Right renal pelvis (tissue), 4 donors: ENCODE measurements around the gene SDR9C7. TPM values are rescaled to one million over a fixed set of nuclear protein-coding genes. Genes with fewer than 3 reads are reported as not detected.
"Not testable (repeated sequence)": the region's sequence is repeated elsewhere in the genome, so short reads cannot be mapped to it uniquely, and the experiment has no call there.

Experiments
- DNase-seq, 4 donors: peaks; one replicate each; pipeline ENCODE4 v3.0.0-alpha.2; 2013; ENCODE audit warnings: low read depth in 4 of 4, low spot score in 3 of 4, missing footprints in 1 of 4
- polyA plus RNA-seq, 4 donors: library from polyadenylated mRNA; unstranded; fragments of 120-200 nt; gene quantifications; one replicate each; pipeline ENCODE4 v1.2.1, GENCODE V29; 2013; ENCODE audit not compliant: insufficient read length in 4 of 4

The SDR9C7 gene
- under 1 TPM; 0.11 to 0.25 (median 0.19) TPM for polyA plus RNA-seq

DNA sequence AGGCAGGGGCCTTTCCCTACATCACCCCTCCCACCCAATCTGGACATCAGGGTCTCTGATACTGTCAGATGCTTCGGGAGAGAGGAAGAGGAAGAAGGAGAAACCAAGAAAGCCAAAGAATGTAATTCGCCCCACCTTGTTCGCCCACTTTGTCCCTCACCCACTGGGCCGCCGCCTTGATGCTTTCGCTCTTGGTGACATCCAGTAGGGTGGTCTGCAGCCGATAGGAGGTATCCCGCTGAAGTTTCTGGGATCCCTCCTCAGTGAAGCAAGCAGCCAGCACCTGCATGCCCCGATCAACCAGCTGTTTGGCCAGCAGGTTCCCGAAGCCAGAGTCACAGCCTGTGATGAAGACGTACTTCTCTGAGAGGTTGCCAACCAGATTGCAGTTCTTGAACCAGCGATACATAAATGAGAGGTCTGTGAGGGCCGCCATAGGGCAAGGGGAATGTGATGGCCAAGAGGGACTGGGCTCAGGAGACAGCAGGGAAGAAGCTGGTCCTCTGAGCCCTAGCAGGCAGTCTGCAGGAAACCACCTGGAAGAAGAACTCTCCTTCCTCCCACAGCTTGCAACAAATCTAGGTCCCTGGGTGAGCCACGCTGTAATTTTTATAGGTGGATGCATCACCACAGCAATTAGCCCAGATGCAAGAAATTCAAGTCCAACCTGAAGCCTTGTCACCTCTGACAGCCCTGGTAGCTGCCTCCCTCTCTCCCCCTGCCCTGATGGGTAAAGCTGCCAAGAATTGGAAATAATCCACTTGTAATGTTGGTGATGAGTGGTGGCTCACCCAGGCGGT, at the start of gene SDR9C7:
TSS of gene SDR9C7 (minus strand) at position 583 of the 800 bp plus-strand sequence. CDS start at position 436, 147 bp downstream.
- no peak for DNase-seq

DNA sequence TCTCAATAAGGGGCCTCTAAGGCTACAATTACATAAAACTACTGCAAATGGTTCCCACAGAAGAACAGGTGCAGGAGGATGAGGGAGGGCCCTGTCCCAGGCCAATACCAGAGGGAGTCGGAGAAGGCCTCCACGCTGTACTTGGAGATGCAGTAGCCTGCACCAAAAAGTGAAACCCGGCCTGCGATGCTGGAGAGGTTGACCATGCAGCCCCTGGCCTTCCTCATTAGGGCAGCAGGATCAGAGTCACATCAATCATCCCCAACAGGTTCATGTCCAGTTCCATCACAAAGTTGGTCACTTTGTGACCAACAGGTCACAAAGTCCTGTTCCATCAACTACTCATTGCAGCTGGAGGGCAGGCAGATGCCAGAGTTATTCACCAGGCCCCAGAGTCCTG, 49.2 kb upstream of the SDR9C7 start:
- no peak for DNase-seq

DNA sequence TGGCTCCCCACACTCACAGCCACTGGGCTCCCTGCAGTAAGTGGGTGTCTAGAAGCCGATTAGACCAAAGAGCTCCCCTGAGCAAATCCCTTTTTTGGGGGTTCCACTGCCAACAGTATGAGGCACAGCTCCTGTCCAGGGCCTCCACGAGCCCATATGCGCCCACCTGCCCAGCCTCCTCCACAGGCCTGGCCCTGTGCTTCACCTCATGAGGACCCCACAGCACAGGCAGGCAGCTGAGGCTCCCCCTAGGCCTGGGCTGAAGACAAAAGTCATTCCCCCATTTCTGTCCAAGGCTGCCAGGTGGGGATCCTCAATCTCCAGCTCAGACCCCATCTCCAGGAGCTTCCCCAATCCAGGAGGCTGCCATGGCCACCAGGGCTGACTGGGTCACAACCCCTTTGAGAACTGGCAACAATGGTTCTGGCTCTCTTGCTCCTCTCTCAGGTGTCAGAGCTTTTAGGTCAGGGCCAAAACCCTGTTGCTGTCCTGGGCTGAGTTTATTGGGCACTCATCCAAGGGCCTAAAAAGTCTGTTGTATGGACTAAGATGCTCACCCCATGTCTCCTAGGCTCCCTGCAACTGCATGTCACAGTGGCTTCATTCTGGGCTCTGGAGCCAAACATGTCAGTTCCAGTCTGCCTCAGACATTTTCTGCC, 48.5 kb upstream of the SDR9C7 start:
- not testable (repeated sequence) for DNase-seq

DNA sequence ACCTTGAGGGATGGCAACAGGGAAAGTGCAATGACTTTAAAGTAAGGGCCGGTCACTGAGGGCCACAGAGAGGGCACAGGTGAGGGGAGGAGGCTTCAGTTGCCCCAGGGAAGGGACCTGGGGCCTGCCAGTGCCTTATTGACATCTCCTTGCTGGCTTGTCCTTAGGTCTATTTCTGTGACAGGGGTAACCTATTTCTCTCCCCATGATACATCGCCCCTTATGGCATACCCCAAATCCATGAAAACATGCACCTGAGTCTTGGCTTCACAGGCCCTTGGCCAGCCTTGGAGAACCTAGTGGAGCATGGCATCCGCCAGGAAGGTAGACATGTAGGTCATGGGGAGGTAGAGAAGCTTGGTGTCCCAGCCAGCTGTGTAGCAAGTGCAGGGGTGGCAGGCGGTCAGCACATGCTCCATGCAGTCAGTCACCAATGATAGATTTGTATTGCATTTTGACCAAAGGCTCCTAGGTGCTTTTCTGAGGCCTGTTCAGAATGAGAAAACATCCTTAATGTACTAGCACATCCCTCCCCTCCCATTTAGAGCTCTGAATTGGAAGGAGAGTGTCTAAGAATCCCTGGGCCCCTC, 46.8 kb upstream of the SDR9C7 start:
- no peak for DNase-seq

DNA sequence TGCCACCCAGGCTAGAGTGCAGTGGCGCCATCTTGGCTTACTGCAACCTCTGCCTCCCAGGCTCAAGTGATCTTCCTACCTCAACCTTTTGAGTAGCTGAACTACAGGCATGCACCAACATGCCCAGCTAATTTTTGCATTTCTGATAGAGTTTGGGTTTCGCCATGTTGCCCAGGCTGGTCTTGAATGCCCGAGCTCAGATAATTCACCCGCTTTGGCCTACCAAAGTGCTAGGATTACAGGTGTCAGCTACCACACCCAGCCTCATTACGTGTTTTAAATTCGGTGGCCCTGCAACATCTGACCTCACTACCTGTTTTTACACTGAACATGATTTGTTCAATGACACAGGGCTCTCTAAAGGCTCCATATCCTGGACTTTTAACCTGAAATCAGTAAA, 46.1 kb upstream of the SDR9C7 start:
- no peak for DNase-seq

DNA sequence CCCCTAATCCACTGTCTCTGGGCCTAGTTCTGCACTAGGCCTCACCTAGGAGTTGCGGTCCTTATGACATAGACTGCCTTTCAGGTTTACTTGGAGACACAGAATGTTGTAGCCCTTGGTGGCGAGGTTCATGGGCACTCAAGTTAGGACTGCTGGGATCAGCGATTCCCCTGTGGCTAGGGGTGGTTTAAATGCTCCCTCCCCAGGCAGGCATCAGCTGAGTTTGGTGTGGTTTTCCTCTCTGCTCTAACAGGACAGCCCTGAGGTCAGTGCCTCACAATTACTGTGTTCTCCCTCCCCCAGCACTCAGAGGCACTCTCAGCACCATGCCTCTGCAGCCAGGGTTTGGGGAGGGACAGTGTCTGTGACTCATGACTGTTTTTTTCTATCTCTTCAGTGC, 45.4 kb upstream of the SDR9C7 start:
- no peak for DNase-seq

DNA sequence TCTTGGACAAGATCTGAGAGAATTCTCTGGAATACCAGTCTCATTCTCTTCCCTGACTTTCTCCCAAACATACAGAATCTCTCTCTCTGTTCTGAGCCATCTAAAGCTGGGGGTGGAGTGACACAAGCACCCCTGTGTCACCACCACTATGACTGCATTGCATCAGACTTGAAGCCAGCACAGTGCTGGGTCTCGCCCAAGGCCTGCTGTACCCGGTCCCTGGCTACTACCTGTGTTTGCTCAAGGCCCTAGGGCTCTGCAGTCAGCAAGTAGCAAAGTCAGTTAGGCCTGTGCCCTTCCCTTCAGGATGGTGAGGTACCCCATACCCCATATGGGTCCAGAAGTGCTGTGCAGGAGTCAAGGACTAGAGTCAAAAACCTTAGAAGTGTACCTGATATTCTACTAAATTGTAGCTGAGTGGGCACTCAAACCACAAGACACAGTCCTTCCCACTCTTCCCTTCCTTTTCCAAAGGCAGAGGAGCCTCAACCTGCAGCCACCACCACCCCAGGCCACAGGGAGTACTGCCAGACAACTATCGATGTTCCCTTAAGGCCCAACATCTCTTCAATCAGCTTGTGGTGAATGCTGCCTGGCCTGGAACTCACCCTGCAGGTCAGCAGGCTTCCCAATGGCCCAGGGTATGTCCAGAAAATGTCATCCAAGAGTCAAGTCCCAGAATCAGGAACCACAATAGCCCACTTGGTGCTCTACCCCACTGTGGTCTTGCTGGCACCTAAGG, 44.4 kb upstream of the SDR9C7 start:
- DNase-seq = no peak

DNA sequence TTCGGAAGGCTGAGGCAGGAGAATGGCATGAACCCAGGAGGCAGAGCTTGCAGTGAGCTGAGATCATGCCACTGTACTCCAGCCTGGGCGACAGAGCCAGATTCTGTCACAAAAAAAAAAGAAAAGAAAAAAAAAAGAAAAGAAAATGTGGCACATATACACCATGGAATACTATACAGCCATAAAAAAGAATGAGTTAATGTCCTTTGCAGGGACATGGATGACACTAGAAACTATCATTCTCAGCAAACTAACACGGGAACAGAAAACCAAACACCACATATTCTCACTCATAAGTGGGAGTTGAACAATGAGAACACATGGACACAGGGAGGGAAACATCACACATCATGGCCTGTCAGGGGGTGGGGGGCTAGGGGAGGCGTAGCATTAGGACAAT, 43.2 kb upstream of the SDR9C7 start:
- not testable (repeated sequence) for DNase-seq

DNA sequence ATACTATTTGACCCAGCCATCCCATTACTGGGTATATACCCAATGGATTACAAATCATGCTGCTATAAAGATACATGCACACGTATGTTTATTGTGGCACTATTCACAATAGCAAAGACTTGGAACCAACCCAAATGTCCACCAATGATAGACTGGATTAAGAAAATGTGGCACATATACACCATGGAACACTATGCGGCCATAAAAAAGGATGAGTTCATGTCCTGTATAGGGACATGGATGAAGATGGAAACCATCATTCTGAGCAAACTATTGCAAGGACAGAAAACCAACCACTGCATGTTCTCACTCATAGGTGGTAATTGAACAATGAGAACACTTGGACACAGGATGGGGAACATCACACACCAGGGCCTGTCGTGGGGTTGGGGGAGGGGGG, 40.0 kb upstream of the SDR9C7 start:
- DNase-seq = not testable (repeated sequence)

DNA sequence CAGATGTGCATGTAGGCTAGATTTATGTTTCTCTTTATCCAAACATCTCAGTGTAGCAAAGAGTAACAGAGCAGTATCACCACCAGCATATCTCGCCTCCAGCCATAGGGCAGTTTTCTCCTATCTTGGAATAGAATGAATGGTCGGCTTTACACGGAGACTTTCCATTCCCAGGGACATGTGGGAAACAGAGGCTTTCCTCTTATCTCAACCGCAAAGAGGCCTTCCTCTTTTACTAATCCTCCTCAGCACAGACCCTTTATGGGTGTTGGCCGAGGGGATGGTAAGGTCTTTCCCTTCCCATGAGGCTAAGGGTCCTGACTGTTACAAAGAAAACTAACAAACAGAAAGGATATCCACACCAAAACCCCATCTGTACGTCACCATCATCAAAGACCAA, 34.7 kb upstream of the SDR9C7 start:
- DNase-seq = not testable (repeated sequence)

DNA sequence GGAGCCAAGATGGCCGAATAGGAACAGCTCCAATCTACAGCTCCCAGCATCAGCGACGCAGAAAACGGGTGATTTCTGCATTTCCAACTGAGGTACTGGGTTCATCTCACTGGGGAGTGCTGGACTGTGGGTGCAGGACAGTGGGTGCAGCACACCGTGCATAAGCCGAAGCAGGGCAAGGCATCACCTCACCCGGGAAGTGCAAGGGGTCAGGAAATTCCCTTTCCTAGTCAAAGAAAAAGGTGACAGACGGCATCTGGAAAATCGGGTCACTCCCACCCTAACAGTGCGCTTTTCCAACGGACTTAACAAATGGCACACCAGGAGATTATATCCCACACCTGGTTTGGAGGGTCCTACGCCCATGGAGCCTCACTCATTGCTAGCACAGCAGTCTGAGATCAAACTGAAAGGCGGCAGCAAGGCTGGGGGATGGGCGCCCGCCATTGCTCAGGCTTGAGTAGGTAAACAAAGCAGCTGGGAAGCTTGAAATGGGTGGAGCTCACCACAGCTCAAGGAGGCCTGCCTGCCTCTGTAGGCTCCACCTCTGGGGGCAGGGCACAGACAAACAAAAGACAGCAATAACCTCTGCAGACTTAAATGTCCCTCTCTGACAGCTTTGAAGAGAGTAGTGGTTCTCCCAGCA, 31.9 kb upstream of the SDR9C7 start:
- DNase-seq = not testable (repeated sequence)

DNA sequence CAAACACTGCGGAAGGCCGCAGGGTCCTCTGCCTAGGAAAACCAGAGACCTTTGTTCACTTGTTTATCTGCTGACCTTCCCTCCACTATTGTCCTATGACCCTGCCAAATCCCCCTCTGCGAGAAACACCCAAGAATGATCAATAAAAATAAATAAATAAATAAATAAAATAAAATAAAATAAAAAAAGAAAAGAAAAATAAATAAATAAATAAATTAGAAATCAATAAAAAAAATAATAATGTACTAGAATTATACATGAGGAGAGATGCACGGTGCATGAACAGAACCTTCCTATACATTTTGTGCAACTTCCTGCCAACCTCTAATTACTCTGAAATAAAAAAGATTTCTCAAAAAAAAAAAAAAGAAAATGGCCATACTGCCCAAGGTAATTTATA, 30.9 kb upstream of the SDR9C7 start:
- DNase-seq = not testable (repeated sequence)

DNA sequence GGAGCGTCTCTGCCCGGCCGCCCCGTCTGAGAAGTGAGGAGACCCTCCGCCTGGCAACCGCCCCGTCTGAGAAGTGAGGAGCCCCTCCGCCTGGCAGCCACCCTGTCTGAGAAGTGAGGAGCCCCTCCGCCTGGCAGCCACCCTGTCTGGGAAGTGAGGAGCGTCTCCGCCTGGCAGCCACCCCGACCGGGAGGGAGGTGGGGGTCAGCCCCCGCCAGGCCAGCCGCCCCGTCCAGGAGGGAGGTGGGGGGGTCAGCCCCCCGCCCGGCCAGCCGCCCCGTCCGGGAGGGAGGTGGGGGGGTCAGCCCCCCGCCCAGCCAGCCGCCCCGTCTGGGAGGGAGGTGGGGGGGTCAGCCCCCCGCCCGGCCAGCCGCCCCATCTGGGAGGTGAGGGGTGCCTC, 29.3 kb upstream of the SDR9C7 start:
- not testable (repeated sequence) for DNase-seq

DNA sequence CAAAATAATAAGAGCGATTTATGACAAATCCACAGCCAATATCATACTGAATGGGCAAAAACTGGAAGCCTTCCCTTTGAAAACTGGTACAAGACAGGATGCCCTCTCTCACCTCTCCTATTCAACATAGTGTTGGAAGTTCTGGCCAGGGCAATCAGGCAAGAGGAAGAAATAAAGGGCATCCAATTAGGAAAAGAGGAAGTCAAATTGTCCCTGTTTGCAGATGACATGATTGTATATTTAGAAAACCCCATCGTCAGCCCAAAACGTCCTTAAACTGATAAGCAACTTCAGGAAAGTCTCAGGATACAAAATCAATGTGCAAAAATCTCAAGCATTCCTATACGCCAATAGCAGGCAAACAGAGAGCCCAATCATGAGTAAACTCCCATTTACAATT, 28.0 kb upstream of the SDR9C7 start:
- DNase-seq = not testable (repeated sequence)

DNA sequence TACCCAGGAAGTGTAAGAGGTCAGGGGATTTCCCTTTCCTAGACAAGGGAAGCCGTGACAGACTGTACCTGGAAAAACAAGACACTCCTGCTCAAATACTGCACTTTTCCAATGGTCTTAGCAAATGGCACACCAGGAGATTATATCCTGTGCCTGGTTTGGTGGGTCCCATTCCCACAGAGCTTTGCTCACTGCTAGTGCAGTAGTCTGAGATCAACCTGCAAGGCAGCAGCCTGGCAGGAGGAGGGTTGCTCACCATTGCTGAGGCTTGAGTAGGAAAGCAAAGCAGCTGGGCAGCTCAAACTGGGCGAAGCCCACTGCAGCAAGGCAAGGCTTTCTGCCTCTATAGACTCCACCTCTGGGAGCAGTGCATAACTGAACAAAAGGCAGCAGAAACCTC, 24.2 kb upstream of the SDR9C7 start:
- DNase-seq = no peak

DNA sequence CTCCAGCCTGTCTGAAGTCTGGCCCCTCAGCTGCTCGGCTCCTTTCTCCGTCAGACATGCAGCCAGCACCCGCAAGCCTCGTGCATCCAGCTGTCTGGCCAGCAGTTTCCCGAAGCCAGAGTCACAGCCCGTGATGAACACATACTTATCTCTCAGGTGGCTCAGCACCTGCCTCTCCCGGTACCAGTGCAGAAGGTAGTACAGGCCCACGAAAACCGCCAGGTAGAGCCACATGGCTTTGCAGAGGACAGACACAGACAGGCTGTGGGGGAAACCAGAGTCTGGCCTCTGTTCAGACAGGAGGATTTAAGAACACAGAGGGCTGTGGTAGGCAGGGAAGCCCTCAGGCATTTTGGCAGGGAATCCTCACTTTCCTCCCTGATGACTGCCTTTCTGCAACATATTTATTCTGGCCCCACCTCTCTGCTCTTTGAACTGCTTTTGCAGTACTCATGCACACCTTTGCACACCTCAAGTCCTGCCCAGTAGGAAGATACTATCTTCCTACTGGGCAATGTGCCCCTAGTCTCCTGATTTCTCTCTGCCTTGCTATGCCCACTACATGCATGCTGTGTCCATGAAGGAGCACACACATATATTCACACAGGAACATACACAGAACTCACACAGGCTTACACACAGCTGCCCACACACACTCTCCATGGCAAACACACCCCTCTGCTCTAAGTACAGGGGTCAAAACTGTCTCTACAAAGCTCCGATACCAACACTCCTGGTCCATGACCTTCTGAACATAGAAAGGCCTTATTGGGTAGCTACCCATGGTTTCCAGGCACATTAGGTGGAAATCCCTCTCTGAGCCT, 23.2 kb upstream of the SDR9C7 start, which contains the start of gene RDH16:
TSS of gene RDH16 (minus strand) at position 380 of the 824 bp plus-strand sequence. CDS start at position 234, 146 bp downstream.
- no peak for DNase-seq

DNA sequence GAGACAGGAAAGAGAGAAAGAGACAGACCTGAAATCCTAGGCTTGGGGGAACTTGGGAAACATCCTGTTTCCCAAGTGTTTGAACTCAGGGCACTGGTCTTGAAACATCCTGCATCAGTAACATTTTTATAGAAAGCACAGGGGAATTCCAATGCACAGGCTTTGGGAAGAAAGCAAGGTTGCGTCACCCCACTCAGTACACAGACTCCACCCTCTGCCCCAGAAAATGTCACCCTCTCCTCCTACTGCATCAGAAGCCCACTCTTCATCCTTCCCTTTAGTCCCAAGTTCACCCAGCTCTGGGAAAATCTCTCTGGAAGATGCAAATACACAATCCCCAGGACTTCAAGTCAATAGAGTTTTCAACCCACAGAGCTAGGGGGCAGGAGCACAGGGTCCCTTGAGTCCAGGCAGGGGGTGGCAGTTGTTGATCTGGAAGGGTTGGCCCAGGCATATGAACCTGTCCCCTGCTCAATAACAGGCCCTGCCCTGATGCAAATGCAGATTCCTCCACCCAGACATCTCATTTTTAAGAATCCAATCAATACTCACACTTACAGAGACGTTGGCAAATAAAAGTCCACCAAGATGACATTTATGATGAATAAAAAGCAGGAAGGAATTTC, 21.5 kb upstream of the SDR9C7 start:
- DNase-seq = no peak

DNA sequence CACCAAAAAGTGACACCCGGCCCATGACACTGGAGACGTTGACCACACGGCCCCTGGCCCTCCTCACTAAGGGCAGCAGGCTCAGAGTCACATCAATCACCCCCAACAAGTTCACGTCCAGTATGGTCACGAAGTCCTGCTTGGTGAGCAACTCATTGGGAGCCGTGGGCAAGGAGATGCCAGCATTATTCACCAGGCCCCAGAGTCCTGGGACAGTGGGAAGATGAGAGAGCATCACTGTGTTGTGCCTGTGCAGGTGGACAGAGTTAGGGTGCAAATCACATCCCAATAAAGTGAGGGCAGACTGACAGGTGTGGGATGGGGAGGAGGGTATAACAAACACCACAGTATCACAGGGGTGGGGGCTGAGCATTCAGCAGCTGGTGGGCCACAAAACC, 20.7 kb upstream of the SDR9C7 start:
- DNase-seq = no peak
